Esophagus (tissue), 2 donors: ENCODE measurements around the gene SLC25A14. TPM values are rescaled to one million over a fixed set of nuclear protein-coding genes. Genes with fewer than 3 reads are reported as not detected.

Experiments
- H3K27ac ChIP-seq, 2 donors: one replicate each; pipeline ENCODE4 v1.5.1; 2013; ENCODE audit warnings: low read depth in 2 of 2, mild to moderate bottlenecking in 2 of 2, inconsistent platforms in 1 of 2, low read length in 1 of 2, moderate library complexity in 1 of 2
- H3K27me3 ChIP-seq, 2 donors: one replicate each; pipeline ENCODE4 v1.6.1; 2013; ENCODE audit warnings: low read length in 2 of 2, control low read depth in 1 of 2, mild to moderate bottlenecking in 1 of 2; ENCODE audit not compliant: insufficient read depth in 2 of 2, control insufficient read depth in 1 of 2
- H3K36me3 ChIP-seq, 2 donors: one replicate each; pipeline ENCODE4 v1.6.1; 2013; ENCODE audit warnings: low read length in 1 of 2; ENCODE audit not compliant: control insufficient read depth in 2 of 2, insufficient read depth in 2 of 2
- H3K4me1 ChIP-seq, 2 donors: one replicate each; pipeline ENCODE4 v1.6.1; 2013; ENCODE audit warnings: low read length in 1 of 2; ENCODE audit not compliant: control insufficient read depth in 2 of 2, insufficient read depth in 2 of 2
- H3K4me3 ChIP-seq, 2 donors: one replicate each; pipeline ENCODE4 v1.5.1; 2013; ENCODE audit warnings: low read length in 2 of 2, mild to moderate bottlenecking in 2 of 2, low read depth in 1 of 2, moderate library complexity in 1 of 2
- H3K9me3 ChIP-seq, 2 donors: one replicate each; pipeline ENCODE4 v1.6.1; 2013; ENCODE audit warnings: mild to moderate bottlenecking in 2 of 2, low read depth in 1 of 2, low read length in 1 of 2, moderate library complexity in 1 of 2; ENCODE audit not compliant: control insufficient read depth in 2 of 2, insufficient read depth in 1 of 2
- WGBS, 2 donors: extraction: QIAGEN DNeasy Blood & Tissue Kit; methylation state at CpG; one replicate each; pipeline ENCODE4 v1.1.7; 2013; 5-methylcytosine and 5-hydroxymethylcytosine counted together
- polyA plus RNA-seq, 2 donors: library from polyadenylated mRNA; stranded (reverse); fragments of 200-250 nt; gene quantifications; one replicate each; pipeline ENCODE4 v1.2.3, GENCODE V29; 2013
- donor health status: healthy with polysubstance abuse.
- donor health status: Bipolar disorder and iron deficiency.

The SLC25A14 gene
- 10 to 100 TPM in 1 of 2 donors, 1 to 10 TPM in 1; 8.3 to 10.2 TPM for polyA plus RNA-seq

GRCh38 chrX:130339408-130340222 lies at the start of gene SLC25A14:
Gene SLC25A14 (plus strand): TSS chrX:130339919. CDS start chrX:130340279, 360 bp downstream.
- H3K4me1 ChIP-seq = peaks cover 0 to 3% of the 10 kb centered on the region in 2 donors
- 1 to 36% methylated on average over 53 to 55 of the region's 55 CpGs for WGBS, 2 donors

DNA sequence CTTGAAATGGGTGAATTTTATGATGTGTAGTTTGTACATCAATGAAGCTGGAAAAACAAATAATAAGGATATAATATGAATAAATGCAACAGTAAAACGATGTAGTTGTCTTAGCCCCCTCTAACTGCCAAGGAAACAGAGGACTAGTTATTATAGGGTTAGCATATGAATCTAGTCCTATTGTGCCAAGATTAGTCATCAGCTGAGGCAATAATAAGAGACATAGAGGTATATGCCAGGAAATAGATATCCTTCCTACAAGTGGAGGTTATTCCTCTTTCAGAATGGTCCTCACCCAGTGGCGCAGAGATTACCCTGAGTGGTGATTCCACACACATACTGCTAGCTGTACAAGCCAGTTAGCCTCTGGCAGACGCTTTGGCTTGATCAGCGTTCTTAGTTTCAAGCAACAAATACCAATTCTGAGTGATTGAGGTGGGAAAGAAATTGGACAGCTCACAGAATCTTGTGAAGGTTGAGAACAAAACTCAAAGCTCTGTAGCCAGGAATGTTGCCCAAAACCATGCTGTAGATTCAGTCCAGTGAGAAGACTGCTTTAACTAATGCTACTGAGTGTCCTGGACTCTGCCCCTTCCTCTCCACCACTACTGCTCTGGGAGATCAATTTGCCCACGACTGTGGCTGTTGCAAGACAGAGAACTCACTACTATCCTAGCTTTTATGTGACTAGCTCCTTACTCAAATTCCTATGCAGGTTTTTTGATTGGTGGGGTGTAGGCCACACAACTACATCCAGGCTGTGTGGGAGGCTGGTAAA lies 44.0 kb upstream of the SLC25A14 start:
- H3K36me3 ChIP-seq = no peaks in the 10 kb centered on the region
- WGBS, 2 donors = 65 to 77% methylated on average over 5 of the region's 5 CpGs
- H3K9me3 ChIP-seq = no peaks in the 10 kb centered on the region
- H3K4me3 ChIP-seq = no peak overlapping the region
- H3K27me3 ChIP-seq = peaks cover 0 to 7% of the 10 kb centered on the region in 2 donors
- H3K4me1 ChIP-seq = no peaks in the 10 kb centered on the region
- no peak overlapping the region for H3K27ac ChIP-seq

More at GRCh38 chrX:130339408-130340222, at the start of gene SLC25A14:
- no peaks in the 10 kb centered on the region for H3K27me3 ChIP-seq
- H3K27ac ChIP-seq = no peak within 1 kb of the TSS
- peak within 1 kb of the TSS; percentile 57 to 65 for H3K4me3 ChIP-seq
- no peaks in the 10 kb centered on the region for H3K36me3 ChIP-seq
- H3K9me3 ChIP-seq = peaks cover 0 to 2% of the 10 kb centered on the region in 2 donors

DNA sequence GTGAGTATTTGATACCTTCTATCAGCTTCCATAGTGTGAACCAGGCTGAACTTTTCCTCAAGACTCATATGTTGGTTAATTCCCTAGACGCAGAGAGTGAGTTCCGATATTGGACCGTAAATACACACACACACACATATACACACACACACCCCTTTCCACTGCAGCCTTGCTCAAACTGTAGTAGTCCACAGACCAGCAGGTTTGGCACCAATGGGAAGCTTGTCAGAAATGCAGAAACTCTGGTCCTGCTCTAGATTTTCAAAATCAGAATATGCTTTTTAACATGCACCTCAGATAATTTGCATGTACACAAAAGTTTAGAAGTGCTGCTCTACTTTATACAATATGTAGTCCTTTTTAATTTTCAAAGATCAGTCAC lies 43.4 kb upstream of the SLC25A14 start:
- H3K4me3 ChIP-seq = no peak overlapping the region
- 79 to 82% methylated on average over 3 of the region's 3 CpGs for whole genome bisulfite sequencing, 2 donors
- no peaks in the 10 kb centered on the region for H3K36me3 ChIP-seq
- no peaks in the 10 kb centered on the region for H3K4me1 ChIP-seq
- no peak overlapping the region for H3K27ac ChIP-seq
- H3K9me3 ChIP-seq = no peaks in the 10 kb centered on the region
- H3K27me3 ChIP-seq = peaks cover 0 to 7% of the 10 kb centered on the region in 2 donors

DNA sequence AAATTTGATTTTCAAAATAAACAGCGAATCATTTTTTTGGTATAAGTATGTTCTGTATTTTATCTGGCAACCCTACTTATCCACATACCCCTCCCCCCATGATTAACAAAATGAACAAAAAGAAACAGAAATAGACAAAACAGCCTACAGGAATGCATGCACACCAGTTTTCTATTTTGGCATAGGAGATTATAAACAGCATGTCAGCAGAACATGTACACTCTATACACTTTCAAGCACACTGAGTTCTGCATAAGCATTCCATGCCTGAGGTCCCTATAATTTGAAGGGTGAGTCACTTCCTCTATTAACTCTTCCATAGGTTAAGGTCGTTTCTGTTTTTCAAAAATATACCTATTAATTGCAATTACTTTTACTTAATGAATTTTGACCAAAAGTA lies 43.0 kb upstream of the SLC25A14 start:
- Histone ChIP-seq H3K4me1 (no peaks in the 10 kb centered on the region), H3K27ac (no peak overlapping the region), H3K4me3 (no peak overlapping the region), H3K27me3 (peaks cover 0 to 7% of the 10 kb centered on the region in 2 donors), H3K36me3 (no peaks in the 10 kb centered on the region), H3K9me3 (no peaks in the 10 kb centered on the region)
- WGBS, 2 donors = 35 to 39% methylated on average over 2 of the region's 2 CpGs

GRCh38 chrX:130299279-130300009 lies 40.3 kb upstream of the SLC25A14 start:
- WGBS, 2 donors = 66 to 71% methylated on average over 19 of the region's 19 CpGs
- Histone ChIP-seq H3K27me3 (peaks cover 0 to 3% of the 10 kb centered on the region in 2 donors), H3K4me3 (no peak overlapping the region), H3K4me1 (no peaks in the 10 kb centered on the region), H3K27ac (no peak overlapping the region), H3K9me3 (no peaks in the 10 kb centered on the region), H3K36me3 (no peaks in the 10 kb centered on the region)

DNA sequence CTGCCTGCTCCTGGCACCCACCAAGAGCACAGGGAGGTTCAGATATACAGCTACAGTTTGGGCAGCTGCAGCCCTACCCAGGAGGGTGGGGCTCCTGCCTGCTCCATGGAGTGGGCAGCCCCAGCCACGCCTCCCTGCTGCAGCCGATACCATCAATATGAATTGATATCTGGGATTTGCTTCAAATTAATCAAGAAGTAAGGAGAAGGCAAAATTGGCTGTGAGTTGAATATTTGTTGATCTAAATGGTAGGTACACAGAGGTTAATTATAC lies 39.8 kb upstream of the SLC25A14 start:
- WGBS, 2 donors = 43 to 44% methylated on average over 2 of the region's 2 CpGs
- Histone ChIP-seq H3K27ac (no peak overlapping the region), H3K9me3 (no peaks in the 10 kb centered on the region), H3K4me3 (no peak overlapping the region), H3K27me3 (peaks cover 0 to 3% of the 10 kb centered on the region in 2 donors), H3K4me1 (no peaks in the 10 kb centered on the region), H3K36me3 (no peaks in the 10 kb centered on the region)

DNA sequence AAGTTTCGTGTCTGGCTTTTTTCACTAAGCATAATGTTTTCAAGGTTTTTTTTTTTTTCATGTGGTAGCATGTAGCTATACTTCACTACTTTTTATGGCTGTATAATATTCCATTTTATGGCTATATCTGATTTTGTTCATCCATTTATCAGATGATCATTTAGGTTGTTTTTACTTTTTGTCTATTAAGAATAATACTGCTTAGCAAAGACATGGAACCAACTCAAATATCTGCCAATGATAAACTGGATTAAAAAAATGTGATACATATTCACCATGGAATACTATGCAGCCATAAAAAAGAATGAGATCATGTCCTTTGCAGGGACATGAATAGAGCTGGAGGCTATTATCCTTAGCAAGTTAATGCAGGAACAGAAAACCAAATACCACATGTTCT lies 38.3 kb upstream of the SLC25A14 start:
- H3K27me3 ChIP-seq = peaks cover 0 to 3% of the 10 kb centered on the region in 2 donors
- H3K36me3 ChIP-seq = no peaks in the 10 kb centered on the region
- no peak overlapping the region for H3K27ac ChIP-seq
- H3K9me3 ChIP-seq = no peaks in the 10 kb centered on the region
- no peaks in the 10 kb centered on the region for H3K4me1 ChIP-seq
- 83 to 97% methylated on average over 1 of the region's 1 CpG for WGBS, 2 donors
- no peak overlapping the region for H3K4me3 ChIP-seq

- no peaks in the 10 kb centered on the region for H3K9me3 ChIP-seq
- 39 to 69% methylated on average over 1 of the region's 1 CpG for WGBS, 2 donors
Measured at GRCh38 chrX:130301977-130302376, 37.7 kb upstream of the SLC25A14 start.

DNA sequence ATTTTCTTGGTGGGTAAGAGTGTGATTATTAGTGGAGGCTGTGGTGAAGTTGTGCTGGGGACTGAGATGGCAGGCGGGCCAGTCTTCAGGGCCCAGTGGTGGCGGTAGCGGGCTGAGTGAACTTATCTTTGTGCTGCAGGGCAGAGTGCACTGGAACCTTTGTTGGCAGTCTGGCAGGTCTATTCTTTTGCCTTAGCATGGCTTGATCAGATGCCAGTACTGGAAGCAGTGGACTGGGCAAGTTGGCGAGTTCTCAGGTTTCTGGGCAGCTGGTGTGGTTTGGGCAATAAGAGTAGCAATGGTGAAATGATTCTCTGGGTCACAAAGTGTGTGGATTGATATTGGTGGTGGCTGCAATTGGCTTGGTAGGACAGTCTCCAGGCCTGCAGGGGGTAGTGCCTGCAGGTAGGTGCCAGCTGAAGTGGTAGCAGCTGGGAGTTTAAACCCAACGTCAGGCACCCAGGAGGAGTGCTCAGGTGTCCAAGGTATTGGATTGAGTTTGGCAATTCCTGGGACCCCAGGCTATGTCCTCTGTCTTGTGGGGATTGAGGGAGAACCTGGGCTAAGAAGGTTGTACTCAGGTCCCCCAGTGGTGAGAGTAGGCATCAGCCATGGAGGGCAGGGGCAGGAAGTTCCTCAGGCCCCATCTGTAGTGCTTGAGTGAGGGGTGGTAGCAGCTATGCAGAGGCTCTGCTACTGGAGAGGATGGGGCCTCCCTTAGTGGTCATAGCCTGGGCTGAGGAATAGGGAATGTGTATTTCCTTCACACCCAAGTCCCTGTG lies 34.9 kb upstream of the SLC25A14 start:
- 74 to 89% methylated on average over 5 of the region's 5 CpGs for WGBS, 2 donors
- no peaks in the 10 kb centered on the region for H3K27me3 ChIP-seq

More at GRCh38 chrX:130301977-130302376, 37.7 kb upstream of the SLC25A14 start:
- H3K27ac ChIP-seq = no peak overlapping the region
- H3K4me1 ChIP-seq = no peaks in the 10 kb centered on the region
- H3K4me3 ChIP-seq = no peak overlapping the region
- H3K27me3 ChIP-seq = peaks cover 0 to 3% of the 10 kb centered on the region in 2 donors
- H3K36me3 ChIP-seq = no peaks in the 10 kb centered on the region

More for the DNA sequence above, 34.9 kb upstream of the SLC25A14 start:
- Histone ChIP-seq H3K4me3 (no peak overlapping the region), H3K9me3 (no peaks in the 10 kb centered on the region), H3K27ac (no peak overlapping the region), H3K4me1 (no peaks in the 10 kb centered on the region), H3K36me3 (no peaks in the 10 kb centered on the region)
